GM19240 (cell line): Measurements from ENCODE around the gene UBE2J2.
"Not testable (repeated sequence)": the region's sequence is repeated elsewhere in the genome, so short reads cannot be mapped to it uniquely, and the experiment has no call there.

Experiments
- DNase-seq: peaks from one replicate; pipeline ENCODE4 v3.0.0; 2011; ENCODE audit warnings: low spot score; ENCODE audit not compliant: insufficient read length

Gene UBE2J2

DNA sequence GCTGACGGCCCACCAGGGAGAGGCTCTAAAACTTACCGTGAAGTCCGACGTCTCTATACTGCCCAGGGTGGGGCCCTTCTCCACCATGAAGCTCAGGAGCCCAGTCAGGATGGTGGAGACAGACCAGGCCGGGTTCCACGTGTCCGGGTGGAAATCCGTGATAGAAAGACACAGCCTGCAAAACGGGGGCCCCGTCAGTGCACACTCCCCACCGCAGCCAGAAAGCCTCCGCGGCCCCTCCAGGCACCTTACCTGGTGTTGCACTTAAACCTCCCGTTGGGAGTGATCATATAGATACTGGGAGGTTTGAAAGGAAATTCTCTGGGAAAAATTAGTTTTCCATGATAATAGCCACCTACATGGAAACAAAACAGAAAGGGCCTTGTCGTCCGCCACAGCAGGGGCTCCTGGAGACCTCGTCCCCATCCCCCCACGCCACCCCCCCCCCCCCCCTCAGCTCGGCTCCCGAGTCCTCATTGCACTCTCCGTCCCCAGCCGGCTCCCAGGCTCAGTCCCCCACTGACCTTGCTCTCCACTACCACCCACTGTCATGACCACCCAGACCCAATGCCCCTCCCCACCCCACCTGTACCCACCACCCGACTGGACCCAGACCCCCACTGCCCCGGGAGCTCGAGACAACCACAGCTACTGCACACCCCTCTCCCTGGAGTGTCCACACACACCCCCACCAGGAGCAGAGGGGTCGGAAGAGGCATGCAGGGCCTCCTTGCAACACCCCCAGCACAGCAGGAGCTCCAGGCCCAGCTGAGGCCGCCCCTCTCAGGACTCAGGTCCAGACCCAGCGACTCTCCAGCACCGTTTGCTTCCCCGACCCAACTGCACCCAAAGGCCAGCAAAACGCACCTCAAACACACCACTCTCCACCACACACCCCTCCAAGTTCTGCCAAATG is 16.4 kb downstream of the UBE2J2 start:
- no peak for DNase-seq

DNA sequence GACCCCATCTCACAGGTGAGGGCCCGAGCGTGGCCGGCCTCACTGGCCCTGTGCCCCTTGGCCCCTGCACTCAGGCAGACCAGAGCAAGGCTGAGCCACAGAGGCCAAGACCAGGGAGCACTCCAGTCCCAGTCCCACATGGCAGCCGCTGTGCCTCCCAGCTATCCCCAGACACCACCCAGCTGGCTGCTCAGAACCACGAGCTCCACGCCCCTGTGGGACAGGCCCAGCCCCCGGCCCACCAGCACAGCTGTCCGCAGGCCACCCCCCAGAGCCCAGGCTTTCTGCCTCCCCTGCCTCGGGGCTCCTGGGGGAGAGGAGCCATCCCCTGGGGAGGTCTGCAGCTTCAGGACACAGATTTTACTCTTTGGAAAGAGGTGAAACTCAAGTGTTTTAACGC is 18.0 kb downstream of the UBE2J2 start:
- DNase-seq, result no peak

DNA sequence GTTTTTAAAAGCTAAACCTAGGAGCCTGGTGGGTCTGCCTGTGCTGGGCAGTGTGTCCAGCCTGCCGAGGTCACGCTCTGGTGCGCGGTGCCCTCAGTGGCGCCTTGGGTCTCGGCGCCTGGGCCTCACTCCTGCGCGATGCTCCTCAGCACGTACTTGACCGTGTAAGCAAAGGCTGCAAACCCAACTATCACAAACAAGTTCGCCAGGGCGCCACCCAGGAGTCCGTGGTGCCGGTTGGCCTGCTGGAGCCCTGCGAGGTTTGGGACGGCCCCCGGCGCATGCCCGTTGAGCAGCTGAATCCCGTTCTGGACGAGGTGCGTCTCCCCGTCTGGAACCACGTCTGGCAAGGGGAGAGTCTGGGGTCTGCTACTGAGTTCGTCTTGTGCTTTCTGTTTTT is 18.6 kb downstream of the UBE2J2 start:
- no peak for DNase-seq

DNA sequence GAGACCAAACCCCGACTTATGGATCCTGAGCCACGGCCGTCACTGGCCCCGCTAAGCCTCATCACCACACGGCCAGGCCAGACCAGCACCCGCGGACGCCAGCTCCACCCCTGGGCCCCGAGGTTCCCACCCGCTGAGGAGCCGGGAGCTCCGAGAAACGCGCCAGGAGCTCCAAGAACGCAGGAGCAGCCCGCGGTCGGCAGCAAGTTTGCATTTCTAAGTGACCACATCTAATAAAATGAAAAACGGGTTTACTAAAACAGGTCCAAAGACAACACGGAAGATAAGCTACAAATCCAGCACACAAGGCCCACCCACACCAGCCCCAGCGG is 19.0 kb downstream of the UBE2J2 start:
- DNase-seq, result no peak

DNA sequence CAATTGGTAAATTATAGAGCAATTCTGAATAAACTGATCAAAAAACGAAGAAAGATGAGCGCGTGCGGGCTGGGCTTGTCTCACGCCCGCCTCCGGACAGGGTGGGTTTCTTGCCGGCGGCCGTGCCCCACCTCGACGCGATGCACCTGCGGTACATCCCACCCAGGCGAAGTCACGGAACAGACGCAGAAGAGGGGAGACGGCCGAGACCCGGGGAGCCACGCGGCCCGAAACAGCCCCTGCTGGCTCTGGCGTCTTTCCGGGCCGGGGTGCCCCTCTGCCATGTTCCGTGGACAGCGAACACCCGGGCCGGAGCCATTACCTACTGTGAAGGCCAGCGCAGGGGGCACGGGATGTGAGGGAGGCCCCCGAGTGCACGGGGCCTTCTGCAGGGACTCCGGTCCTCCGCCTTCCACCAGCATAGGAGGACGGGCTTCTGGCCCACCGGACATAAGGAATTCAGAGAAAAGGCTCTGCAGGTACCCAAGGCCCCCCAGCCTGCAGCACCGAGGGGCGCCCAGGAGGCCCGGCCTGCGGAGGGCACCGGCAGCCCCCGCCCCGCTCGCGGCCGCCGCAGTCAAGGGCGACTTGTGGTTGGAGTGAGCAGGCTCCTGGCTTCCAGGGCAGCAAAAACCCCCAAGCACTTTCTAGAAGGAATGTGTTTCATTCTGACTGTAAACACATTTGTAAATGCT is 19.5 kb downstream of the UBE2J2 start:
- DNase-seq, result no peak

DNA sequence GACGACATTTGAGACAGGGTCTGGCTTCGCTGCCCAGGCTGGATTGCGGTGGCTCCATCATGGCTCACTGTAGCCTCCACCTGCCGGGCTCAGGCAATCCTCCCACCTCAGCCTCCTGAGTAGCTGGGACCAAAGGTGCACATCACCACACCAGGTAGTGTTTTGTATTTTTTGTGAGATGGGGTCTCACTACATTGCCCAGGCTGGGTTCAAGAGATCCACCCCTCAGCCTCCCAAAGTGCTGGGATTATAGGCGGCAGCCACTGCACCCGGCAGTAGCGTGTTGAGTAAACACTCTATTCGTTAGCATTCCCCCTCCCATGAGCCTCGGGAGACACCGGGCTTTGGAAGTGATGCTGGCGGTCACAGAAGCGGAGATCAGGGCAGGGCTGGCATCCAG is 20.3 kb downstream of the UBE2J2 start:
- DNase-seq, result no peak

DNA sequence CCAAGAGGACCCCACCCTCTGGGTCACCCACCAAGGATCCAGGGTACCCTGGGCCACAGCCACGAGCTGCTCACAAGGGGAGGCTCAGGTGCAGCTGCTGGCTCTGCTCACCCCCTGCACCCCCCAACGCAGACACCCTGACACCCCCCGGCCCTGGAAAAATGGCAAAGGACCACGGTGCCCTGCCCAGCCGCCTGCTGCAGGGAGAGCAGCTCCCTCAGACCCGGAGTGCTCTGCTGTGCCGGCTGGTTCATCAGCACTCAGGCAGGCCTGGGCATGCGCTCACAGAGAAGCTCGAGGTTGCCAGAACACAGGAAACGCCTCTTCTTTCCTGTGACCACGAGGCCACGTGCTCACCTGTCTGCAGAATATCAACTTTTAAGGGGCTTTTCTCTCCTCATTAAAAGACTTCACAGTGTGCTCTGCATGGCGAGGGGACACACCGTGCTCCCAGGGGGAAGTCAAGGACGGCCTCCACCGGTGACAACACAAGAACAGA is 22.8 kb downstream of the UBE2J2 start:
- peak; percentile 94 for DNase-seq

DNA sequence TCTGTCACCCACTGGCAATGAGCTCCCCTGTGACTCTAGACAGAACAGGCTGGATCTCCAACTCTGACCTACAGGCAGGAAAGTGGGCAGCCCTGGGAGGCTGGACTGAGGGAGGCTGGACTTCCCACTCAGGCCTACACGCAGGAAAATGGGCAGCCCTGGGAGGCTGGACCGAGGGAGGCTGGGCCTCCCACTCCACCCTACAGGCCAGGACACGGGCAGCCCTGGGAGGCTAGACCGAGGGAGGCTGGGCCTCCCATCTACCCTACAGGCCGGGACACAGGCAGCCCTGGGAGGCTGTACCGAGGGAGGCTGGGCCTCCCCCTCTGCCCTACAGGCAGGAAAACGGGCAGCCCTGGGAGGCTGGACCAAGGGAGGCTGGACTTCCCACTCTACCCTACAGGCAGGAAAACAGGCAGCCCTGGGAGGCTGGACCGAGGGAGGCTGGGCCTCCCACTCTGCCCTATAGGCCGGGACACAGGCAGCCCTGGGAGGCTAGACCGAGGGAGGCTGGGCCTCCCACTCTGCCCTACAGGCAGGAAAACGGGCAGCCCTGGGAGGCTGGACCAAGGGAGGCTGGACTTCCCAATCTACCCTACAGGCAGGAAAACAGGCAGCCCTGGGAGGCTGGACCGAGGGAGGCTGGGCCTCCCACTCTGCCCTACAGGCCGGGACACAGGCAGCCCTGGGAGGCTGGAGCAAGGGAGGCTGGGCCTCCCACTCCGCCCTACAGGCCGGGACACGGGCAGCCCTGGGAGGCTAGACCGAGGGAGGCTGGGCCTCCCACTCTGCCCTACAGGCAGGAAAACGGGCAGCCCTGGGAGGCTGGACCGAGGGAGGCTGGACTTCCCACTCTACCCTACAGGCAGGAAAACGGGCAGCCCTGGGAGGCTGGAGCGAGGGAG is 25.4 kb downstream of the UBE2J2 start:
- not testable (repeated sequence) for DNase-seq

DNA sequence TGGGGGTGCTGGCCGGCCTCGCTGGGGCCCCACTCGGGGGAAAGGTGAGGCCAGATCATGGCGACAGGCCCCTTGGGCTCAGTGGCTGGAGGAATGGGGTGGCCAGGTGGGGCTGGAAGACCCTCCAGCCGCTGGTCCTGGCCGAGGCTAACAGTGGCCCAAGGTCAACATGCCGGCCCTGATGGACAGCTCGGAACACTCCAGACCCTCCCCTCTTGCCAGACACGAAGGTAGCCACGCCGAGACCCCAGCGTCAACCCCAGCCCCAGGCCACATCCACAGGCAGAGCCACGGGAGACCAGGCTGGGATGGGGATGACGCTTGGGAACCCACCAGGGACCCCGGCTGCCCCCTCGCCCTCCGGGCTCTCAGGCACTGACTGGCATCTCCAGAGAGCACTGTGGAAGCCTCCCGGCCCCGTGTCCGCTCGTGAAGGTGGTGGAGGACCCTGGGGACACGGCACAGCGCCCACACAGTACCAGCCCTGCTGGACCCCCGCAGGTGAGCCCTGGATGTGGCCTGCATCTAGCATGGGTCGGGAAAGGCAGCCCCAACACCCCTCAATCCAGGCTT is 26.2 kb downstream of the UBE2J2 start:
- no peak for DNase-seq

DNA sequence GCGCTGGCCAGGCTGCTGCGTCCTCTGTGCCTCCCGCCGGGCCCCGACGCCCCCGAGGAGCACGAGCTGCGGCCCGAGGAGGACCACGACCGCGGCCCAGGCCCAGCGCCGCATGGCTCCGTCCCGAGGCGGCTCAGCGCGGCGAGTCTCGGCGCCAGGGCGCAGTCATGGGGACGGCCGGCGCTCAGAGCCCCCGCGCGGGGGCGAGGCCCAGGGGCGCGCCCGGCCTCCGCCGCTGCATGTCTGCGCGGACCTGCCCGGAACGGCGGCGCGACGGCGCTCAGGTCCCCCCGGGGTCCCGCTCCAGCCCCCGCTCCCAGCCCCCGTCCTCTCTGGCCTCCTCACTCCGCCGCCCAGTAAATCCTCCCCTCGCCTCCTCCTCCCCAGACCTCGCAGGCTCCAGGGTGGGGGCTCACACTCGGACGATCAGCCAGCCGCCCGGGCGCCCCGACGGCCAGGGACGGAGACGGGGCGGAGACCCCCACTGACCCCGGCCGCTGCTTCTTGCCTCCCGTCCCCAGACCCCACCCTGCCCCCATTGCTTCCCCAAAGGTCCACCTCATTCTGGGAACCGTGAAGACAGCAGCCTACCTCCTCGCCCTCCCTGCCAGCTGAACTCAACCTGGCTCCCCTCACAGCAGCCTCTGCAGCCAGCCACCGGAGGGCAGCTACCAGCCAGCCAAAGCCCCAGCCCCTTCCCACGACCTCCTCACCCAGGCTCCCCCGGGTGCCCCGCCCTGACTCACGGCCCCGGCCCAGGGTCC is 26.9 kb downstream of the UBE2J2 start, which contains the start of gene C1QTNF12:
Gene C1QTNF12 (minus strand): TSS at position 146 of the 764 bp plus-strand sequence. CDS start 32 bp downstream, at position 114.
- DNase-seq, result no peak

DNA sequence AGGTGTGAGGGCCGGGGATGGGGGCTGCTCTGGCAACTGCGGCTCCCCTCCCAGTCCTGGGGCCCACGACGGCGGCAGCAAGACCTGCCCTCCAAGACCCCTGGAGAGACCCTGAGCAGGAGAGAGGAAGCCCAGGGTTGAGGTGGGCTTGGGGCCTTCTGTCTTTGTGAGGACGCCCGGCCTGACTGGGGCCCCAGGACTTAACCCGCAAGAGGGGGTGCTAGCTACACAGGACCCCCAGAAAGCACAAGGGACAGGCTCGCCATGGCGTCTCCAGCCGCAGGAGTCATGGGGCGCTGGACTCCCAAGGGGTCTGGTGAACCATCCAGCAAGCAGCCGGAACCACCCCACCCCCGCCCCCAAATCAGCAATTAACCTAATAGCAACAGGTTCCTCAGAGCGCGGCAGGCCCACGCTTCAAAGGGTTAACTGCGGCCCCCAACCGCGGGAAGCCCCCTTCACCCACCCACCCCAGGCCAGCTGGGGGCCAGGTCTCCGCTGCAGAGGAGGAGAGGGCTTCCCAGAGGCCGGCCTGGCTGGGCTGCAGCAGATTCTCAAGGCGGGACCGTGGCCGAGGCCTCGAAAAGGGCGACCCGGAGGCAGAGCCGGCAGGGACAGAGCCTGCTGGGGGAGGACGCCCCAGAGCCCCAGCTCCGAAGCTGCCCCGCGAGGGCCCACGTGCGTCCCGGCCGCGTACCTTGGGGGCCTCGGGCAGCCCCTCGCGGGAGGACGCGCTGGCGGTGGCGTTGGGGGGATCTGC is 27.7 kb downstream of the UBE2J2 start:
- no peak for DNase-seq

DNA sequence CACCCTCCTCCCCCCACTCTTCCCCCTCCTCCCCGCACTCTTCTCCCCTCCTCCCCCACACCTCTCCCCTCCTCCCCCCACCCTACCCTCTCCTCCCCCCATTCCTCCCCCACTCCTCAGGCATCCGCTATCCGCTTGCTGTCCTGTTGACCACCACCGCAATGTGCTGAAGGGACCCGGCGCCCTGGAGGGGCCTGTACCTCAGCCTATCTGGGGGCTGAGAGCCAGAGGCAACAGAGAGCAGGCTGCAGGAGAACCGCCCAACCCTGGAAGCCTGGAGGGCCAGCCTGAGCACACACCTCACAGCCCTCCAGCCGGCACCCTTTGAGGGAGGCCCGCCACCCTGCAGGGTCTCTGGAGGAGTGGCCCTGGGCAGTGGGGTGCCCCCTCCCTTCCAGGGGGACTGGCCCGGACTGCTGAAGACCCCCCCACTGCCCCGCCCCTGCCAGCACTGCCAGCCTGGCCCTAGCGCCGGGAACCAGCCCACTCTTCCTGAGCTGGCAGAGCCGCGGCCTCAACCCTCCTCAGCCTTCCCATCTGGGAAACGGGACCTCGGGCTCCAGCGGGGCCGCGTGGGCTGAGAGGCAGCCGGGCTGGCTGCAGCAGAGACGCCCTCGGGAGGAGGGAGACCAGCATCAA is 28.4 kb downstream of the UBE2J2 start:
- no peak for DNase-seq

DNA sequence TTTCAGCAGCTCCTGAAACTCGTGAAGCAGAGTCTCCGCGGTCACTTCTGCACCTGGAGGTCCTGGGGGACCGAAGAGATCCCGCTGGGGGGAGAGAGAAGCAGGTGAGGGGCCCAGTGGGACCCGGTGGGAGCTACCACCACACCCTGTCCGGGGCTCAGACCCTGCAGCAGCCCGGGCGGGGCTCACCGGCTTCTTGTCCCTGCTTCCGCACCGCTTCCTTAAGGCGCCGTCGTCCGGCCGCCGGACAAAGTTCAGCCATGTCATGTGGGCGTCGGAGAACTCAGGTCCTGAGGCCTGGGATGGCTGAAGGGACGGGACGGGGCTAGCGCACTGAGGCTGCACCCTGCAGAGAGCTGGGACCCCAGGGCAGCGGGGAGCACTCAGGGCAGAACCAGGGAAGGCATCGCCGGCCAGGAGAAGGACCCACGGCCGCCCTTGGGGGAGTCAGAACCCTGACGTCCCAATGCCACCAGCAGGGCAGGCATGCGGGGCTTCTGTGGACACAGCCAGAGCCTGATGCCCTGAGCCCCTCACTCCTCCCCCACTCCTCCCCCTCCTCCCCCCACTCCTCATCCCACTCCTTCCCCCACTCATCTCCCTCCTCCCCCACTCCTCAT is 29.4 kb downstream of the UBE2J2 start:
- no peak for DNase-seq

DNA sequence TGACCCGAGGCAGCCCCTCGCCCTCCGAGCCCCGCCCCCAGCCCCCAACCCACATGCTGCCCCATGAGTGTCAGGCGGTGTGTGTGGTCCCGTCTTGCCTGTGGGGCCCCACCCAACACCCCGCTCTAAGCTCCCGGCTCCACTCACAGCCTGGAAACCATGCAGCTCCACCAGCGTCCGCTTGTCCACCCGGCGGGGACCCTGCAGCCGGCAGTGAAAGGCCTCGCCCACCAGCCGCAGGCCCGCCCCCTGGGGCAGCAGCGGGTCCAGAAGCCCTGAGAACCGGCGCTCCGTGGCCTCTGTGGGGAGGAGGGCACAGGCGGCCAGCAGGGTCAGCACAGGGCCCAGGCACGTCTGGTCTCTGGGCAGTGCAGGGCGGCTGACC is 29.9 kb downstream of the UBE2J2 start:
- DNase-seq, result no peak

DNA sequence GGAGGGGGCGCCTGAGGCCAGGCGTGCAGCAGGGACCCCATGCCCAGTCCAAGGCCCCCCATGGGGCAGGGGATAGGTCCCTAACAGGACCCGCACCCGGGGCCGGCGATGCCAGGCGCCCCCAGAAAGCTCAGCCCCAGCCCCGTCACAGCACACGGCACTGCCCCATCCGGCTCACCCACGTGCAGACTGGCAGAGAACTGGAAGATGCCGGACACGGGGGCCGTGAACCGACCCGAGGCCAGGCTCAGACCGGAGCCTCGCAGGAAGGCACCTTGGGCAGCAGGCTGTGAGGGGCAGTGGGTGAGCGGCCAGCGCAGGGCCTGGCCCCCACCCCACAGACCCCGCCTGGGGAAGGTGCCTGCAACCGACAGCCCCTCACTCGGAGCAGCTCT is 30.4 kb downstream of the UBE2J2 start:
- no peak for DNase-seq

DNA sequence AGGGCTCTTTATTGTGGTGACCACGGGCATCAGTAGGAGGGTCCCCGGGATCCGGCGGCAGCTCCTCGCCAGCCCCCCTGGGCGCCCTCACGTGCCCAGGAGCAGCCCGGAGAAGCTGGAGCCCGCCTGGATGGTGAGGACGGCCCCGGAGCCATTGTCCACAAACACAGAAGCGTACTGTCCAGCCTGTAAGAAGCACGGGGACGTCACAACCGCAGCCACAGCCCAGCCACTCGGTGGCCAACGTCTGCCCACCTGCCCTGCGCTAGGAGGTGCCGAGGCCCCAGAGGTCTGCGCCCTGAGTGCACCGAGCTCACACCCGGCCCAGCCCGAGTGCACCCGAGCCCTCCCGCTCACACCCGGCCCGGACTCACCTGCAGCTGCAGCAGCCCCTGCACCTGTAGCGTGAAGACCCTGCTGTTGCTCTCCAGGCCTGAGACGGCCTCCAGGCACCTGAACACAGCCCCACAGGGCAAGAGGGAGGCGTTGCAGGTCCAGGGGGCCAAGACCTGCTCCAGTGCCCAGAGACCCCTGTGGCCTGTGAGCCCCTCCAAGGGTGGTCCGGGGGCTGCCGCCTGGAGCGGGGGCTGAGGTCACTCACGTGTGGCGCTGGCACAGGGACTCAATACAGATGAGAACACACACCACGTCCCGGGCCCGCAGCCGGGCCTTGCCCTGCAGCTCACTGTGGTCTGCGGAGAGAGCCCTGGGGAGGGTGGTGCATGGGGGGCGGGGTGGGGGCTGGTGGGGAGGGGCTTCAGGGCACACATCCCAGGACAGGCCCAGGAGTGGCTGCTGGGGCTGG is 31.0 kb downstream of the UBE2J2 start:
- DNase-seq, result no peak

DNA sequence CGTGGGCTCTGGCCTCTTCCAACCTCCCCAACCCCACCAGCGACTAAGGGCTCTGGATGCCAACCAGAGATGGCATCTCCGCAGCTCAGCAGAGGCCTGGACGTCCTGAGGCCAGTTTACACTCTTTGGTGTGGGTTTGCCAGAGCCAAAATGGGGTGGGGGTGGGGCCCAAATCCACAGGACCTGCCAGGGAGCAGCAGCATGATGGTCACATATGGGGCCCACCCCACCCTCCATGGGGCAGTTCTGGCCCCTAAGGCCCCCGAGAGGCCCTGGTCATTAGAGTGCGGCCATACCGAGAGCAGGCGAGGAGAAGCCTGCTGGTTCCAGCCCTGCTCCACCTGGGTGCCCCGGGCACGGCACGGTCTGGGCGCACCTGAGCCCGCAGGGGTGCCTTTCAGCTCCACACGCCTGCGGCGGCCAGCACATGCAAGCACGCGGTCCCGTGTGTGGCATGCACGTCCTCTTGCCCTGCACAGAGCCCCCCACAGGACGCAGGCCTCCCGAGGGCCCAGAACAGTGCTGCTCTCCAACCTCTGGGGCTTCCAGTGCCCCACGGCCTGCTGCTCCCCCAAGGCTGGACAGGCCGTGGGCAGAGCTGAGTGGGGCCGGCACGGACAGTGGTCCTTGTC is 31.9 kb downstream of the UBE2J2 start:
- DNase-seq, result no peak
